SK-N-SH (cell line): ENCODE data around the gene LTBP1. TPM values are rescaled to one million over a fixed set of nuclear protein-coding genes. Genes with fewer than 3 reads are reported as not detected.
A peak's percentile ranks its signal among the peaks of the same experiment; 100 is the strongest.

Experiments used
- CTCF ChIA-PET: fragments of 300-600, 350-600 bp; formaldehyde crosslinking; extraction: SDS; loops from one replicate; lab custom pipeline; 2021; lab: Yijun Ruan, JAX
- POLR2A ChIA-PET: fragments of 350-600 bp; sonication (Branson Sonifier 250); formaldehyde crosslinking; extraction: SDS; loops from one replicate; lab custom pipeline; 2020; ENCODE audit warnings: antibody characterized with exemption, inconsistent platforms; lab: Yijun Ruan, JAX
- DNase-seq: peaks from one replicate; pipeline ENCODE4 v3.0.0; 2012
- H2AFZ ChIP-seq: fragments of 200-600 bp; sonication (generic); 2 replicates; pipeline ENCODE4 v1.8.1; 2016; ENCODE audit warnings: antibody characterized with exemption, mild to moderate bottlenecking, low read depth
- H3F3A ChIP-seq: fragments of 200-600 bp; sonication (generic); replicated peaks from 2 replicates; pipeline ENCODE3; 2016; ENCODE audit warnings: antibody characterized with exemption, mild to moderate bottlenecking; ENCODE audit not compliant: insufficient read depth
- H3K27ac ChIP-seq, 2 experiments: fragments of 200-500 bp in 1 of 2; fragments of 200-600 bp in 1 of 2; sonication (Bioruptor generic) in 1 of 2; sonication (generic), shearing (Covaris generic) in 1 of 2; 2 replicates each; pipeline versions ENCODE4 v1.5.1 to v1.6.1; 2014 to 2016; ENCODE audit warnings: low read depth in 2 of 2, inconsistent platforms in 1 of 2, low read length in 1 of 2, mild to moderate bottlenecking in 1 of 2, mixed read lengths in 1 of 2
- H3K27me3 ChIP-seq: fragments of 200-600 bp; sonication (generic), shearing (Covaris generic); 2 replicates; pipeline ENCODE4 v1.6.1; 2016; ENCODE audit warnings: mixed run types; ENCODE audit not compliant: insufficient read depth
- H3K36me3 ChIP-seq, 2 experiments: fragments of 200-500 bp in 1 of 2; fragments of 200-600 bp in 1 of 2; sonication (Bioruptor generic) in 1 of 2; sonication (generic) in 1 of 2; replicated peaks in 1 of 2; 2 replicates each; pipeline versions ENCODE3 to v1.5.1; 2014 to 2016; ENCODE audit warnings: low read length in 1 of 2, mild to moderate bottlenecking in 1 of 2; ENCODE audit not compliant: insufficient read depth in 2 of 2, control insufficient read depth in 1 of 2
- H3K4me1 ChIP-seq, 2 experiments: fragments of 200-500 bp in 1 of 2; fragments of 200-600 bp in 1 of 2; sonication (Bioruptor generic) in 1 of 2; sonication (generic), shearing (Covaris generic) in 1 of 2; 2 replicates each; pipeline versions ENCODE4 v1.5.1 to v1.6.1; 2014 to 2016; ENCODE audit warnings: low read depth in 1 of 2, low read length in 1 of 2, mixed run types in 1 of 2; ENCODE audit not compliant: insufficient read depth in 2 of 2, control insufficient read depth in 1 of 2
- H3K4me2 ChIP-seq: fragments of 200-600 bp; sonication (generic), shearing (Covaris generic); 2 replicates; pipeline ENCODE4 v1.6.1; 2017; ENCODE audit warnings: mixed run types
- H3K4me3 ChIP-seq, 2 experiments: fragments of 200-500 bp in 1 of 2; fragments of 200-600 bp in 1 of 2; sonication (Bioruptor generic) in 1 of 2; sonication (generic), shearing (Covaris generic) in 1 of 2; 2 replicates each; pipeline versions ENCODE4 v1.5.1 to v1.8.1; 2014 to 2016; ENCODE audit warnings: low read depth in 2 of 2, inconsistent platforms in 1 of 2, low read length in 1 of 2, mild to moderate bottlenecking in 1 of 2, mixed read lengths in 1 of 2, moderate library complexity in 1 of 2
- H3K79me2 ChIP-seq: fragments of 200-600 bp; sonication (generic); 2 replicates; pipeline ENCODE4 v1.8.1; 2017; ENCODE audit warnings: mild to moderate bottlenecking; ENCODE audit not compliant: insufficient read depth
- H3K9ac ChIP-seq: fragments of 200-600 bp; sonication (generic); 2 replicates; pipeline ENCODE4 v1.6.1; 2017; ENCODE audit warnings: mixed run types
- H3K9me2 ChIP-seq: fragments of 200-600 bp; sonication (generic); 2 replicates; pipeline ENCODE4 v1.6.1; 2017; ENCODE audit warnings: mixed run types
- H3K9me3 ChIP-seq: fragments of 200-600 bp; sonication (generic); 2 replicates; pipeline ENCODE4 v1.6.1; 2017; ENCODE audit warnings: mixed run types, mild to moderate bottlenecking, moderate library complexity
- H4K20me1 ChIP-seq: fragments of 200-600 bp; sonication (generic); 2 replicates; pipeline ENCODE4 v1.6.1; 2017; ENCODE audit warnings: mild to moderate bottlenecking, mixed run types; ENCODE audit not compliant: insufficient read depth
- CTCF ChIP-seq: fragments of 200-600 bp; sonication (generic); IDR thresholded peaks from 2 replicates; pipeline ENCODE4 v1.6.1; 2017; ENCODE audit warnings: antibody characterized with exemption, mild to moderate bottlenecking, moderate library complexity
- ELF1 ChIP-seq: IDR thresholded peaks from 2 replicates; pipeline ENCODE4 v1.4.0; 2012
- FOSL2 ChIP-seq: IDR thresholded peaks from 2 replicates; pipeline ENCODE4 v1.4.0; 2012; ENCODE audit warnings: low read depth, mild to moderate bottlenecking, moderate library complexity, borderline replicate concordance
- FOXJ3 ChIP-seq: sonication (generic); formaldehyde crosslinking; IDR thresholded peaks from 2 replicates; pipeline ENCODE4 v1.5.1; 2020; ENCODE audit warnings: mild to moderate bottlenecking, missing genetic modification reagents
- FOXM1 ChIP-seq: IDR thresholded peaks from 2 replicates; pipeline ENCODE4 v1.4.0; 2012; ENCODE audit warnings: low read depth, mild to moderate bottlenecking
- GABPA ChIP-seq: IDR thresholded peaks from 2 replicates; pipeline ENCODE4 v1.4.0; 2012; ENCODE audit warnings: low read depth, mild to moderate bottlenecking
- IRF3 ChIP-seq: fragments of 150-350 bp; IDR thresholded peaks from 2 replicates; pipeline ENCODE4 v1.6.1; 2016; ENCODE audit warnings: mild to moderate bottlenecking, low read depth, low read length
- RCOR1 ChIP-seq: fragments of 150-350 bp; IDR thresholded peaks from 2 replicates; pipeline ENCODE4 v1.6.1; 2017; ENCODE audit warnings: antibody characterized with exemption, low read length
- RXRA ChIP-seq: IDR thresholded peaks from 2 replicates; pipeline ENCODE4 v1.4.0; 2012; ENCODE audit warnings: low read depth, mild to moderate bottlenecking, borderline replicate concordance
- SIN3A ChIP-seq: IDR thresholded peaks from 2 replicates; pipeline ENCODE4 v1.6.1; 2012; ENCODE audit warnings: low read depth, mild to moderate bottlenecking, low read length, moderate library complexity, borderline replicate concordance
- TAF1 ChIP-seq: IDR thresholded peaks from 2 replicates; pipeline ENCODE4 v1.6.1; 2012; ENCODE audit warnings: low read depth, mild to moderate bottlenecking, low read length, moderate library complexity, borderline replicate concordance
- ZBTB33 ChIP-seq: IDR thresholded peaks from 2 replicates; pipeline ENCODE4 v1.4.0; 2012; ENCODE audit warnings: low read depth, borderline replicate concordance
- WGBS: methylation state at CpG from one replicate; pipeline ENCODE4 v1.1.6; 2017; ENCODE audit warnings: low lambda C conversion rate; 5-methylcytosine and 5-hydroxymethylcytosine counted together
- polyA plus RNA-seq, 3 experiments: library from polyadenylated mRNA; depleted of rRNA; stranded (reverse); fragments of >200 nt; gene quantifications; 2 replicates each; pipeline ENCODE4 v1.2.3, GENCODE V29; 2012

The LTBP1 gene
- polyA plus RNA-seq, 1 of the 3 experiments (the other 2 are of a cell fraction) = 467 TPM

- CTCF ChIA-PET = interaction anchor here (1.3 to 1.8 kb wide), 2 partner anchors 10 to 41 kb away, joined by 4 to 6 read pairs; no protein-coding TSS in a partner anchor
- no peak overlapping the region; the same call in 1 of the 2 replicates for H3K4me2 ChIP-seq
Measured at GRCh38 chr2:33229646-33230045, 282.9 kb downstream of the LTBP1 start.

GRCh38 chr2:33230195-33230594 is 283.4 kb downstream of the LTBP1 start:
- Histone ChIP-seq H3K9me2 (no peaks in the 10 kb centered on the region), H3K4me2 (peak overlapping the region; percentile 44), H3K27ac (peak overlapping the region in 1 of 2 experiments; percentile 71; a peak in 2 of 4 replicates), H3K9ac (peak overlapping the region; percentile 42), H2AFZ (no peak overlapping the region), H3K9me3 (no peaks in the 10 kb centered on the region; the same call in 1 of the 2 replicates), H3K79me2 (peaks cover 53% of the 10 kb centered on the region), H3K4me1 (peaks cover 0 to 12% of the 10 kb centered on the region in 2 experiments; a peak in 2 of 4 replicates), H3K36me3 (peaks cover 12 to 63% of the 10 kb centered on the region in 2 experiments), H4K20me1 (no peaks in the 10 kb centered on the region), H3K4me3 (no peak overlapping the region), H3F3A (peaks cover 25% of the 10 kb centered on the region), H3K27me3 (no peaks in the 10 kb centered on the region)
- ChIA-PET POLR2A (no interaction called here), CTCF (interaction anchor here (0.8 to 1.8 kb wide), 3 partner anchors 10 to 93 kb away, joined by 3 to 6 read pairs (median 4); no protein-coding TSS in a partner anchor)
- TF ChIP-seq SIN3A = no peak
- TF ChIP-seq TAF1 = no peak
- no peak for TF ChIP-seq ELF1
- no peak for TF ChIP-seq IRF3
- DNase-seq = no peak

More at GRCh38 chr2:33229646-33230045, 282.9 kb downstream of the LTBP1 start:
- Histone ChIP-seq H3K36me3 (peaks cover 12 to 63% of the 10 kb centered on the region in 2 experiments), H3K4me1 (peaks cover 0 to 12% of the 10 kb centered on the region in 2 experiments; a peak in 2 of 4 replicates), H2AFZ (no peak overlapping the region), H3K9ac (peak overlapping the region; percentile 42), H3K27ac (peak overlapping the region in 1 of 2 experiments; percentile 71; a peak in 2 of 4 replicates), H3F3A (peaks cover 25% of the 10 kb centered on the region), H3K9me3 (no peaks in the 10 kb centered on the region; the same call in 1 of the 2 replicates), H4K20me1 (no peaks in the 10 kb centered on the region), H3K9me2 (no peaks in the 10 kb centered on the region), H3K79me2 (peaks cover 54% of the 10 kb centered on the region), H3K27me3 (no peaks in the 10 kb centered on the region), H3K4me3 (no peak overlapping the region)
- WGBS = 47% methylated on average over 4 of the region's 4 CpGs
- TF ChIP-seq CTCF (peak; percentile 28; the same call in 1 of the 2 replicates), SIN3A (no peak)
- POLR2A ChIA-PET = no interaction called here
- no peak for DNase-seq

- WGBS = 43% methylated on average over 7 of the region's 7 CpGs
- H3K79me2 ChIP-seq = peaks cover 51% of the 10 kb centered on the region
- ChIA-PET POLR2A (no interaction called here), CTCF (interaction anchor here (0.8 to 1.8 kb wide), 3 partner anchors 9 to 93 kb away, joined by 3 to 6 read pairs (median 4); no protein-coding TSS in a partner anchor)
- peak overlapping the region; percentile 42 for H3K9ac ChIP-seq
- no peaks in the 10 kb centered on the region for H3K9me2 ChIP-seq
- no peak overlapping the region for H2AFZ ChIP-seq
- peaks cover 26% of the 10 kb centered on the region for H3F3A ChIP-seq
- peak overlapping the region in 1 of 2 experiments; percentile 71; a peak in 2 of 4 replicates for H3K27ac ChIP-seq
- H4K20me1 ChIP-seq = no peaks in the 10 kb centered on the region
- H3K4me3 ChIP-seq = no peak overlapping the region
- peaks cover 0 to 12% of the 10 kb centered on the region in 2 experiments; a peak in 2 of 4 replicates for H3K4me1 ChIP-seq
- peaks cover 11 to 56% of the 10 kb centered on the region in 2 experiments for H3K36me3 ChIP-seq
- peak overlapping the region; percentile 44 for H3K4me2 ChIP-seq
- H3K9me3 ChIP-seq = no peaks in the 10 kb centered on the region; the same call in 1 of the 2 replicates
- H3K27me3 ChIP-seq = no peaks in the 10 kb centered on the region
- DNase-seq = no peak
- no peak for TF ChIP-seq FOSL2
- no peak for TF ChIP-seq FOXJ3
- TF ChIP-seq CTCF = no peak
- no peak for TF ChIP-seq RCOR1
- TF ChIP-seq GABPA = no peak
- no peak for TF ChIP-seq TAF1
- no peak for TF ChIP-seq ZBTB33
- no peak for TF ChIP-seq FOXM1
- TF ChIP-seq RXRA = no peak
Measured at GRCh38 chr2:33230842-33231241, 284.1 kb downstream of the LTBP1 start.
